Neural cell (in vitro differentiated cells): ENCODE data around the gene C18orf32.

ENCODE experiments used
- CTCF ChIP-seq: fragments of 450-650 bp; IDR thresholded peaks from 2 replicates; pipeline ENCODE4 v1.5.1; 2014; ENCODE audit warnings: antibody characterized with exemption, mild to moderate bottlenecking, moderate library complexity; ENCODE audit not compliant: poor library complexity, severe bottlenecking
- EP300 ChIP-seq: fragments of 450-650 bp; conservative IDR thresholded peaks from 2 replicates; pipeline ENCODE4 v1.6.1; 2014; ENCODE audit warnings: antibody characterized with exemption, mild to moderate bottlenecking, moderate library complexity; ENCODE audit not compliant: poor library complexity, severe bottlenecking
- EZH2 ChIP-seq: fragments of 200-600, 300-800 bp; shearing (Covaris generic), sonication (generic); IDR thresholded peaks from 2 replicates; pipeline ENCODE4 v1.6.1; 2014; ENCODE audit warnings: antibody characterized with exemption, low read length, borderline replicate concordance, mild to moderate bottlenecking; ENCODE audit not compliant: insufficient read depth, poor library complexity, severe bottlenecking
- MXI1 ChIP-seq: fragments of 450-650 bp; conservative IDR thresholded peaks from 2 replicates; pipeline ENCODE4 v1.6.1; 2014; ENCODE audit warnings: antibody characterized with exemption, mild to moderate bottlenecking; ENCODE audit not compliant: poor library complexity, severe bottlenecking
- POLR2AphosphoS5 ChIP-seq: IDR thresholded peaks from 2 replicates; pipeline ENCODE4 v1.6.1; 2012
- RAD21 ChIP-seq: fragments of 450-650 bp; conservative IDR thresholded peaks from 2 replicates; pipeline ENCODE4 v1.6.1; 2014; ENCODE audit warnings: antibody characterized with exemption, mild to moderate bottlenecking, moderate library complexity
- REST ChIP-seq: IDR thresholded peaks from 2 replicates; pipeline ENCODE4 v1.6.1; 2012; ENCODE audit warnings: borderline replicate concordance
- SMC3 ChIP-seq: fragments of 450-650 bp; conservative IDR thresholded peaks from 2 replicates; pipeline ENCODE4 v1.6.1; 2014; ENCODE audit warnings: antibody characterized with exemption, mild to moderate bottlenecking, moderate library complexity; ENCODE audit not compliant: poor library complexity
- TAF1 ChIP-seq: IDR thresholded peaks from 2 replicates; pipeline ENCODE4 v1.6.1; 2012; ENCODE audit warnings: low read depth

GRCh38 chr18:49524349-49524748 is 37.3 kb upstream of the C18orf32 start:
- TF ChIP-seq CTCF (no peak), POLR2AphosphoS5 (no peak), EZH2 (no peak), EP300 (no peak), TAF1 (no peak), RAD21 (no peak), REST (no peak), MXI1 (no peak), SMC3 (no peak)
